ENCODE results near the gene PINLYP.
"Not testable (repeated sequence)": the region's sequence is repeated elsewhere in the genome, so short reads cannot be mapped to it uniquely, and the experiment has no call there.

PINLYP gene

GRCh38 chr19:43586346-43586745 is 10.7 kb downstream of the PINLYP start:
- no peak for DNase-seq

GRCh38 chr19:43587029-43587428 is 11.4 kb downstream of the PINLYP start:
- DNase-seq: not testable (repeated sequence)

GRCh38 chr19:43589277-43589676 is 13.7 kb downstream of the PINLYP start:
- no peak for DNase-seq

- DNase-seq: no peak
Observed at GRCh38 chr19:43589678-43590077, 14.1 kb downstream of the PINLYP start.

- DNase-seq: no peak
Observed at GRCh38 chr19:43591904-43592772, 16.5 kb downstream of the PINLYP start.

GRCh38 chr19:43592800-43593350 is 17.3 kb downstream of the PINLYP start:
- DNase-seq: no peak

GRCh38 chr19:43594081-43594697 is 18.6 kb downstream of the PINLYP start:
- no peak for DNase-seq

- peak; percentile 68 for DNase-seq
Observed at GRCh38 chr19:43594710-43595604, 19.4 kb downstream of the PINLYP start.

- DNase-seq: no peak
Observed at GRCh38 chr19:43595605-43595998, 20.0 kb downstream of the PINLYP start.

GRCh38 chr19:43595999-43596841 is 20.6 kb downstream of the PINLYP start, which contains the start of the genes IRGQ and ZNF576:
Gene IRGQ (minus strand): TSS chr19:43596134. CDS start chr19:43595338, 796 bp downstream.
Gene ZNF576 (plus strand): TSS chr19:43596595. CDS start chr19:43597109, 514 bp downstream.
- peak; percentile 100 for DNase-seq

- DNase-seq: no peak
Observed at GRCh38 chr19:43596842-43597461, 21.4 kb downstream of the PINLYP start.

GRCh38 chr19:43597876-43598275 is 22.3 kb downstream of the PINLYP start:
- no peak for DNase-seq

GRCh38 chr19:43598445-43599240 is 23.0 kb downstream of the PINLYP start:
- DNase-seq: no peak

GRCh38 chr19:43599635-43600295 is 24.2 kb downstream of the PINLYP start:
- no peak for DNase-seq

- not testable (repeated sequence) for DNase-seq
Observed at GRCh38 chr19:43600326-43600725, 24.7 kb downstream of the PINLYP start.

GRCh38 chr19:43605875-43606568 is 30.4 kb downstream of the PINLYP start:
- peak; percentile 66 for DNase-seq

GRCh38 chr19:43606569-43607229 is 31.1 kb downstream of the PINLYP start:
- DNase-seq: peak; percentile 56
